Posterior cingulate gyrus (tissue), 11 donors: Measurements from ENCODE around the gene GFRA3.
A peak's percentile ranks its signal among the peaks of the same experiment; 100 is the strongest.
"Not testable (repeated sequence)": the region's sequence is repeated elsewhere in the genome, so short reads cannot be mapped to it uniquely, and the experiment has no call there.

Experiments used
- DNase-seq, 10 donors: peaks; one replicate each; pipeline versions ENCODE4 v3.0.0 to v3.0.0-alpha.2; 2020 to 2021; ENCODE audit warnings: mixed read lengths in 3 of 10
- intact Hi-C: fragments of 100-400 bp; cut with DNase I; formaldehyde crosslinking; loops from one replicate; pipeline ENCODE4 v1.15.1; 2023

The GFRA3 gene

DNA sequence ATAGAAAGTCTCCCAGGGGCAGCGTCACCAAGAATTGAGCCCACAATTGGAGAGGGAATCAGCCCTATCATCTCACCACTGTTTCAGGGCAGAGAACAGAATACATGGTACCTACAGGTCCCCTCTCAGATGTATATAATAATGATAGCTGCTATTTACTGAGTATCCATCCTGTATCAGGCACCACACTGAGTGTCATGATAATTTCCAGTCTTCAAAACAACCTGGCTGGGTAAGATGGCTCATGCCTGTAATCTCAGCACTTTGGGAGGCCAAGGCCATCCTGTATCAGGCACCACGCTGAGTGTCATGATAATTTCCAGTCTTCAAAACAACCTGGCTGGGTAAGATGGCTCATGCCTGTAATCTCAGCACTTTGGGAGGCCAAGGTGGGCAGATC, 26.6 kb downstream of the GFRA3 start:
- intact Hi-C loops, DNase-seq: not testable (repeated sequence)

DNA sequence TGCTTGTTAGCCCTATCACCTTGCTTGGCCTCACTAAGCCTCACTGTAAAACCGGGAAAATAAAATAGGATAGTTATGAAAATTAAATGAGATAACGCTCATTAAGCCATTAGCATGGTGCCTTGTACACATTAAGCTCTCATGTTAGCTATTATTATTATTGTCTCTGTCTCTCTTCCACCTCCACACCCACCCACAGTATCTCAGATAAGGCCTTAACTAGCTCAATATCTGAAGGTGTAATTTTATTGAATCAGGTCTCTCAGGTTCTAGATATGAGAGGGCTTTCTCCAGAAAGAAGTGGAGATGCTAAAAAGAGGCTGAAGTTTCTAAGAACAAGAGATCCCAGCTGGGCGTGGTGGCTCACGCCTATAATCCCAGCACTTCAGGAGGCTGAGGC, 27.6 kb downstream of the GFRA3 start:
- no peak for DNase-seq
- intact Hi-C loops, result no loop called here

DNA sequence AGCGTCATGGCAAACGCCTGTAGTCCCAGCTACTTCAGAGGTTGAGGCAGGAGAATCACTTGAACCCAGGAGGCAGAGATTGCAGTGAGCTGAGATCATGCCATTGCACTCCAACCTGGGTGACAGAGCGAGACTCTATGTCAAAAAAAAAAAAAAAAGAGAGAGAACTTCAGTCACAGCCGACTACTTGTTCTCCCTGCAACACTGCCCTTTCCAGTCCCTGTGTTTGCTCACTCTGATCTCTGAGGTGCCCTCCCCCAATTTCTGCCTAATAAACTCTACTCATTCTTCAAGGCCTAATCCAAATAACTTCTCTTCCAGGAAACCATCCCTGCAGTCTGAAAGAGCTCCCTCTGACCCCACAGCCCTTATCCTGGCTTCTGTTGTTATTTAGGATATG, 28.1 kb downstream of the GFRA3 start:
- intact Hi-C loops, result no loop called here
- no peak for DNase-seq

DNA sequence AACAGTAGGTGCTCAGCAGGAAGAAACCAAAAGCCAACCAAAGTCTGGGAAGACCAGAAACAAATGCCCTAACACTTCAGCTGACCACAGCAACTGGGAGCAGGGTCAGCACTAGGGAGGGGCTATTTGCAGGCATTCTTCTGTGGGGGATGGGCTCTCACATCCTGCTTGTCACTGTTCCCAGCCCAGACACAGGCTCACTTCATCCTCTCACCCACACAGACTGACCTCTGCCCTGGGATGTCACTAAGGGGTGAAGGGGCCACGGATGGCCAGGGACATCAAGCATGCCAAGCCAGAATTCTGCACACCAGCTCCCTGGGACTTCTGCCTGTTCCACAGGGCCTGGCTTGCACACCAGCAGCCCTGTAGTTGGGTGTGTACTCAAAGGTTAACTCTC, 28.7 kb downstream of the GFRA3 start:
- intact Hi-C loops, result no loop called here
- no peak for DNase-seq

DNA sequence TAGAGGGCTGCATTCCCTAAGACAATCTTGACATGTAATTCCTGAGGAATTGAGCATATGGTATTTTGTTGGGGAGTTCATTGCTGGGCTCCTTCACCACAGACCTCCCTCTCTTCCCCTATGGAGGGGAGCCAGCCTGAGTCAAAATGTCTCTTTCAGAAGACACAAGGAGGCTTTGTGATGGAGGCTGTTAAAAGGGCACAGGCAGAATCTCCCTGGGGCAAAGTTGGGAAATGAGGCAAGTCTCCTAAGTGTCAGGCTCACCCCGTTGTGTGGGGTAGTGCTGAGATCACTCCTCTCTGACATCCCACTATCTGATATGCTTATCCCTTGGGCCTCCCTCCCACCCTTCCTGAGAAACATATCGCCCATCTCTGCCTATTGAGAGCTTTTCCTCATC, 30.6 kb downstream of the GFRA3 start:
- intact Hi-C loops, result no loop called here
- DNase-seq, result no peak

DNA sequence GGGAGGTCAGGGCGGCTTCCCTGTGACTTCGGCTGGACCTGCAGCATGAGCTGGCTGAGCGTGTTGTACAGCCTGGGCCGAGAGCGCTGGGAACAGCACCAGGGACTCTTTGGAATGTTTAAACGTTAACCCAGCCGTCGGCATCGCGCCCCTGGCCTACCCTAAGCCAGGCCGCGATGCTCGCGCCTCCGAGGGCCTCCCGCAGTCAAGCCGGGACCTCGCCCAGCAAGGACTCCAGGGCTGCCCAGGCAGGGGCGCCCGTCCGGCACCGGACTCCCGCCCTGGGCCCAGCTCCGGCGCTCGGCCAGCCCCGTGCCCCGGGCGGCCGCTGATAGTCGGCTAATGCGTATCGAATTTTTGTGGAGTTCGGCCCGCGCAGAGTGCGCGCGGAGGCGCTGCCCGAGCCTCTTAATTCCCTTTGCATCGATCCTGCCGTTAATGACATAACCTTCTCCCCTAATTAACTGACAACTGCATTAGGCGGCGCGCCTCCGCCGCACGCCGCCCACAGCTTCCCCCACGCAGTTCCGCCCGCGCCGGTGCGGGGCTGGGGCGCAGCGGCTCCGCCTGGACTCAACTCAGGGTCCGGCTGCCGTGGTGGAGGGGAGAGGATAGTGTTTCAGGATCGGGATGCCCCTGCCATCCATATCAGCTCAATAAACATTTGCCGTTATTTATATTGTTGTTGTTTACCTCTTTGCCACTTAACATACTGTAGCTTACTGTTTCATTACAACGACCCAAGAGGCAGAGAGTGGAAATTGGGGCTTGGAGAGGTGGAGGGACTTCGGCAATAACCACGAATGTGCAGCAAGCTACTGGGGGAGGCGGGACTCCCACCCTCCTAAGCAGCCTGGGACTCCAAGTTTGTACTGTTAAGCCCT, 32.5 kb downstream of the GFRA3 start:
- peak in 2 of 10 donors; percentile 15 to 78 for DNase-seq
- intact Hi-C loops, result no loop called here

DNA sequence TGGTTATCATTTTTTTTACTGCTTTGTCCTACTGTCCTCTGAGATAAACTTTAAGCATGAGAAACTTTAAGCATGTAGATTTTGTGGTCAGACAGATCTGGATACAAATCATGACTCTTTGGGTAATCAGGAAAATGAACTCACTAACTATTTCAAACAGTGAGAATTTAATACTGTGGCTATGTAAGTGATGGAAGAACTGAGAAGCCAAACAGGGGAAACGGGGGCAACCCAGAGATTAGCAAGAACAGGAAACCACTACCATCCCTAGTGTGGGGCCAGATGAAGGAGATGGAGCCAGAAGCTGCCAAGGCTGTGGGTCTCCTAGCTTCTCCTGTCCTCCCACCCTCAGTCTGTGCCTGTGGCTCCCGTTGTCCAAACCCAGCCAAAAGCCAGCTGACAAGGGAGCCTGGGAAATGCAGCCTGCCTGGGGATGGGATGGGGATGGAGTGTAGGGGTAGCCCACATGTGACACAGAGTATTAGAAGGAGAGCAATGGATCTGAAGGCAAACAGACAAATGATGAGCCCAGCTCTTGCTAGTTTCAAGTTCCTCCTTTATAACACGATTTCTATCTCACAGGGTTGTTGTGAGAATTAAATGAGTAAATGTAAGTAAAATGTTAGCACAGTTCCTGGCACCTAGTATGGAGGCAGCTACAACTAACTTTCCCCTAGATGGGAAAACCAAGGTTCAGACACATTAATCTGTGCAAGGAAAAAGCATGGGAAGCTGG, 33.6 kb downstream of the GFRA3 start:
- intact Hi-C loops, result no loop called here
- DNase-seq, result no peak

DNA sequence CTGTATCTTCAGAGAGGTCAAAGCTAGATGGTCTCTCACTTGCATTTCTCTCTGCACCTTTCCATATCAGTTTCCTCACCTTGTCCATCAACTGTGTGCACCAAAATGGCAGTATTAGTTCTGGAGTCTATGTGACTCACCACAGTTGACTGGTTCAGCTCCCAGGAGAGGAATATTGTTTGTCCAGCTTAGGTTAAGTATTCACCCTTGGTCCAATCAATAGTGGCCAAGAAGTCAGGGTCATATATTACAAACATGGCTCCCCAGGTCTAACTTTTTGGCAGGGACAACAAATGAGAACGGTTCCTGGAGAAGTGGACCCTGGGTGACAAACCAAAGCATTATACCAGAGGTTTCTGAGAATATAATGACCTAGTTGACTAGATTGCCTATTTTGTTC, 36.4 kb downstream of the GFRA3 start:
- no peak for DNase-seq
- intact Hi-C loops, result no loop called here

DNA sequence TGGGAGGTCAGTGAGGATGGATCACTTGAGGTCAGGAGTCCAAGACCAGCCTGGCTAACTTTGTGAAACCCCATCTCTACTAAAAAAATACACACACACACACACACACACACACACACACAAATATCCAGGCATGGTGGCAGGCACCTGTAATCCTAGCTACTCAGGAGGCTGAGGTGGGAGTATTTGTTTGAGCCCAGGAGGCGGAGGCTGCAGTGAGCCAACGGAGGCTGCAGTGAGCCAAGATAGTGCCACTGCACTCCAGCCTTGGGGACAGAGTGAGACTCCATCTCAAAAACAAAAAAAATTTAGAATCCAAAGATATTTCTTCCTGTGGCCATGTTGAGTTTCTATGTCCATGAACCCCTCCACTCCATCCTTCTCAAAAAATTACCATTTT, 39.8 kb downstream of the GFRA3 start:
- intact Hi-C loops, result no loop called here
- no peak for DNase-seq

DNA sequence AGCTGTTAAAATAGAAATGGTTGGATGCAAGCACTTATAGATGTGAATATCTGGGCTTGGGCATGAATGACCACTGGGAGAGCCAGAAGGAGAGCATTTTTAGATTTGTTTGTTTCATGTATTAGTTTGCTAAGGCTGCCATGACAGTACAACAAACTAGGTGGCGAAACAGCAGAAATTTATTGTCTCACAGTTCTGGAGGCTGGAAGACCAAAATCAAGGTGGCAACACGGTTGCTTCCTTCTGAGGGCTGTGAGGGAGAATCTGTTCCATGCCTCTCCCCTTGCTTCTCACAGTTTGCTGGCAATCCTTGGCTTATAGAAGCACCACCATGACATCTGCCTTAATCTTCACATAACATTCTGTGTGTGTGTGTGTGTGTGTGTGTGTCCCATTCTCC, 41.1 kb downstream of the GFRA3 start:
- intact Hi-C loops, result no loop called here
- no peak for DNase-seq

DNA sequence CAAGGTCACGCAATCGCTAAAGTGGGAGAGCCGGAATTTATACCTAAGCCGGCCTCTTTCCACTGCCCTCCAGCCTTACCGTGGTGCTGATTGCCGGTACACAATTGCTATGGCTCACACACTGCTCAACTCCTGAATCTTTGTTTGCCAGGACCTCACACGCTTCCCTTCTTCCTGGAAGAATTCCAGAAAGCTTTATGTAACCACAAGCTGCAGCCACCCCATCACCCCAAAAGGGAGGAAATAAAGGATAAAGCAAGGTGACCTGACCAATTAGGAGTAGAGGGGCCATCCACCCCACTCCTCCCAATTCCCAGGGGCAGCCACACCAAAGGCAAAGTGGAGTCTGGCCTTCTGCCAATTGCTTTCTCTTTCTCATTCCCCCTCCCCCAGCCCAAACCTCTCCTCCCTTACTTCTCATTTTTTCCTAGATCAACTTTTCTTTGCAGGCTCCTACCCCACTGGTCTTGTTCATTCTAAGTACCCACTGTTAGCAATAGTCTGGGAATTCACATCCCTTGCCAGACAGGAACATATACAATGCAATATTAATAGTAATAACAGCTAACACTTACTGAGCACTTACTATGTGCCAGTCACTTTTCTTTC, 43.3 kb downstream of the GFRA3 start:
- DNase-seq, result no peak
- intact Hi-C loops, result no loop called here

DNA sequence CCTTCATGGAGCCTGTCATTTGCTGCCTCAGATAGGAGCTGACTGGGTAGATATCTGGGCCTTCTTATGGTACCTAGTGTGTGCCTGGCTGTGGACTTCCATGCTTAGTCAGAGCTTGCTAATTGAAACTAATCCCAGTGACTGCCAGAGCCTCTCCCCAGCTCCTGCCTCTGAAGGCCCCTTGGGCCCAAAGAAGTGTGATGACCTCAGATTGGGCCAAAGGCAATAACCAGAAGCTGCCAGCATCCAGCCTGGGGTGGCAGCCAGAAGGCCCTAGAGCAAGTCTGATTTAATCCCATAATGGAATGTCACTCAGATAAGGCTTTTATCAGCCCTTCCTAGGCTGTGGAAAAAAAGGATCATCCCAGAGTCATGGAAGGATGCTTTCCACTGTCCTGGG, 44.2 kb downstream of the GFRA3 start:
- intact Hi-C loops, result no loop called here
- no peak for DNase-seq

DNA sequence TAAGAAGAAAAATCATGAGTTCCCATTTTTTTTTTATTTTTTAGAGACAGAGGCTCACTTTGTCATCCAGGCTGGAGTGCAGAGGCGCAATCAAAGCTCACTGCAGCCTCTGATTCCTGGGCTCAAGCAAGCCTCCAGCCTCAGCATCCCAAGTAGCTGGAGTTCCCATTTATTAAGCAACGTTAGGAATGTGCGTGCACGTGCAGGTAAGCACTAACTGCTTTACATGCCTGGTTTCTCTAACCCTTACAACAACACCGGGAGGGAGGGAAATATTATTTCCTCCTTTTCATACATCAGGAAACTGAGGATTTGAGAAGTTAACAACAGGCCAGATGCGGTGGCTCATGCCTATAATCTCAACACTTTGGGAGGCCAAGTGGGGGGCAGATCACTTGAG, 45.0 kb downstream of the GFRA3 start:
- no peak for DNase-seq
- intact Hi-C loops, result loop anchor here (10.0 kb wide), 1 partner anchor 185 kb away; no protein-coding TSS in a partner anchor

DNA sequence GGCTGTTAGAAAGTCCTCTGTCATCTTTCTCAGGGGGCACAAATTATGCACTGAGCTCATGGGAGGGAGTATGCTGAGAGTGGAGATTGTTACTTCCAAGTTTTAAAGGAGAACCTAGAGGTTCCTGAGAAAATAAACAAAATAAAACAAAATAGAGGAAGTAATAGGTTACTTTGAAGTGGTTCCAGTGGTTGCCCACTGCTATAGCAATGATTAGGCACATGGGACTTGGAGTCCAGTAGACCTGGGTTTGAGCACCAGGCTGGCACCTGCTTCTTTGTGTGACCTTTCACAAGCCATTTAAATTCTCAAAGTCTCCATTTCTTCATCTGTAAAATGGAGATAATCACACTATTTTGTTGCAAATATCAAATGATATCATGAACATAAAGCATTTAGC, 47.5 kb downstream of the GFRA3 start:
- intact Hi-C loops, result loop anchor here (10.0 kb wide), 1 partner anchor 188 kb away; no protein-coding TSS in a partner anchor
- no peak for DNase-seq

DNA sequence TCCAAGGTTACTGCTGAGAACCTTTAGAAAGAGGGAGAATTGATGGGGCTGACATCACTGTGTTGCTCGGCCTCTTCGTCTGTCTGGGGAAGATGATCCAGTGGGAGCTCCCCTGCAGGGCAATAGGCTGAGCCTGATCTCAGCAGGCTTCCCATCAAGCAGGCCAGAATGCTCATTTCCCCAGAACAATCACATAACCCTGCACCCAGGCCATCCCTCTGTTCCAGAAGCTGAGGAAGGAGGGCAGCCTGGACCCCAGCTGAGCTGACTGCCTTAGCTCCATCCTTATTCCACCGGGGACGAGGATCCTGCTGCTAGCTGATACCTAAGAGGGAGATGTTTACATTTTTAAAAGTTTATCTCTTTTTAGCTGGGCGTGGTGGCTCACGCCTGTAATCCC, 49.7 kb downstream of the GFRA3 start:
- no peak for DNase-seq
- intact Hi-C loops, result loop anchor here (10.0 kb wide), 1 partner anchor 190 kb away; no protein-coding TSS in a partner anchor

DNA sequence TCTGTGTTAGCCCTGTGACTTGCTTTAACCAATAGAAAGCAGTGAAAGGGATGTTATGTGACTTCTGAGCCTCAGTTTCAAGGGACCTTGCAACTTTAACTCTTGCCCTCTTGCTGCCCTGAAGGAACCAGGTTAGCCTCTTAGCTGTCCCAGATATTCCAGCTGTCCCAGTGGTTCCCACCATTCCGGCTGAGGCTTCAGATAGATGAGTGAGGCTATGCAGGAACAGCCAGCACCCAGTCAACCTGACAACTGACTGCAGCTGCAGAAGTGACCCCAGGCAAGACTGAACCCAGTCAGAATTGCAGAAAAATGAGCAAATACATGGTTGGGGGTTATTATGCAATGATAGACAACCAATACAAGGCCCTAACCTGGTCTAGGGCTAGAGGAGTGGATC, 50.9 kb downstream of the GFRA3 start:
- intact Hi-C loops, result loop anchor here (10.0 kb wide), 1 partner anchor 191 kb away; no protein-coding TSS in a partner anchor
- no peak for DNase-seq

DNA sequence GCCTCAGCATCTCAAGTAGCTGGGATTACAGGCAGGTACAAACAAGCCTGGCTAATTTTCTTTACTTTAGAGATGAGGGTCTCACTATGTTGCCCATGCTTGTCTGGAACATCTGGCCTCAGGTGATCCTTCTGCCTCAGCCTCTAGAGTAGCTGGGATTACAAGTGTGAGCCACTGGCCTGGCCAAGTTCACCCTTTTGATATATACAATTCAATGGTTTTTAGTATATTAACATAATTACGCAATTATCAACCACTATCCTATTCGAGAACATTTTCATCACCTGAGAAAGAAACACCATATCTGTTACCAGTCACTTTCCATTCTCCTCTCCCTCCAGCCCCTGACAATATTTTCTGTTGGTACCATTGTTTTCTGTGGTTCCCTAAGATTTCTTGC, 57.6 kb downstream of the GFRA3 start:
- intact Hi-C loops, result no loop called here

DNA sequence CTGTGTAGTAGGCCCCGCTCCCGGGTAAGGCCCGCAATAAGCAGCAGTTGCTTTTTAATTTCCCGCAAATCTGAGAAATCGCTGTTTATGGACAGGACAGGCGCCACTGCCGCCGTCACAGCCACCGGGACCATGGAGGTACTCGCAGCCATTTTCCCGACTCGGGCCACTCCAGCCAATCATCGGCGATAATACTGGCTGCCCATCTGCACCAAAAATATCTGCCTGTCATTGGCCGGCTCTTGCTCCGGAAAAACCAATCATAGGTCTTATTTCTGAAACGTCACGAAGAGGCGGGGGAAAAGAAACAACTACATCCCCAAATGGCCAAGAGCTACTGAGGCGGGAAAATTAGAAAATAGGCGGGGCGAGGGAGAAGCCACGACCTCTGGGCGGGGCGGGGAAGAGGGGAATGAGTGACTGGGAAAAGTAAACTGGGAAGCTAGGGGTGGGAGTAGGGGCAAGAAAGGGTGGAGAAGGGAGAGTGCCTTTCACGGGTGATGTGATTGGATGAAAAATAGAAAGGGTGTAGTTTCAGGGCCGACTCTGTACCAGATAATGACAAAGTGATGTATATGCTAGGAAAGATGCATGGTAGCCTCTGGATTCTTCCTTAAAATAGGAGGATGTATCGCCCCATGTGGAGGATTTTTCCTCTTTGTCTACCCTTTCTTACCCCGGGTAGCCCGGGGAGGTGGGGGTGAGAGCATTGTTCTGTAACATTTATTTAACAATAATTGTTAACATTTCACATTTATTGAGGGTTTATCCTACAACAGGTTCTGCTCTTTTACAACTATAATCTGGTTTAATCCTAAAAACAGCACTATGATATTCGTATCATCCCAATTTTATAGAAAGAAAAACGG, 61.0 kb downstream of the GFRA3 start, which contains the start of gene CDC23:
Gene CDC23, minus strand, starts transcription at position 163 of the 869 bp plus-strand sequence. Its CDS starts 11 bp downstream, at position 152.
- peak; percentile 84 to 98 (median 90) for DNase-seq
- intact Hi-C loops, result loop anchor here (5.0 kb wide), 1 partner anchor 124 kb away; the partner anchor contains the start of gene FAM53C

More for the DNA sequence above, 57.6 kb downstream of the GFRA3 start:
- no peak for DNase-seq

DNA sequence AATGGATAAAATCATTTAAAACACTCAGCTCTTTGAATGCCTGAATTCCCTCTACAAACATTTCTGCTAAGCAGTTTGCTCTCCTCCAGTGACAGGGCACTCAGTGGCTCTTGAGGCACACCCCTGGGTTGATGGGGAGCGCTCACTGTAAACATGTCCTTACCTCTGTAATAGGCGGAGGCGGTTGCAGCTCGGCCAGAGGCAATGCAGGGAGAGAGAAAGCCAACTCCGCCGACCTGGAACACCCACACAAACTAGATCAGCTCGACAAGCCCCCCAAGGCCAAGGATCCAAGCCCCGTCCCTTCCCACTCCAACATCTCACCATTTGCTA, 61.6 kb downstream of the GFRA3 start:
- DNase-seq, result peak in 2 of 10 donors; percentile 11 to 12
- intact Hi-C loops, result loop anchor here (5.0 kb wide), 1 partner anchor 125 kb away; the partner anchor contains the start of gene FAM53C

DNA sequence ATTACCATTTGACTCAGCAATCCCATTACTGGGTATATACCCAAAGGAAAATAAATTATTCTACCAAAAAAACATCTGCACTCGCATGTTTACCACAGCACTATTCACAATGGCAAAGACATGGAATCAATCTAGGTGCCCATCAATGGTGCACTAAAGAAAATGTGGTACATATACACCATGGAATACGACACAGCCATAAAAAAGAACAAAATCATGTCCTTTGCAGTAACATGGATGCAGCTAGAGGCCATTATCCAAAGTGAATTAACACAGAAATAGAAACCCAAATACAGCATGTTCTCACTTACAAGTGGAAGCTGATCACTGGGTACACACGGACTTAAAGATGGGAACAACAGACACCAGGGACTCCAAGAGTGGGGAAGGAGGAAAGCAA, 63.4 kb downstream of the GFRA3 start:
- DNase-seq, result no peak
- intact Hi-C loops, result loop anchor here (5.0 kb wide), 1 partner anchor 126 kb away; the partner anchor contains the start of gene FAM53C
